Amniotic epithelial cell (primary cell): Measurements from ENCODE around the gene CDC42EP1.
"Not testable (repeated sequence)": the region's sequence is repeated elsewhere in the genome, so short reads cannot be mapped to it uniquely, and the experiment has no call there.

Experiments used
- DNase-seq: peaks from one replicate; pipeline ENCODE4 v3.0.0-alpha.2; 2010; ENCODE audit warnings: low read depth

Gene CDC42EP1

DNA sequence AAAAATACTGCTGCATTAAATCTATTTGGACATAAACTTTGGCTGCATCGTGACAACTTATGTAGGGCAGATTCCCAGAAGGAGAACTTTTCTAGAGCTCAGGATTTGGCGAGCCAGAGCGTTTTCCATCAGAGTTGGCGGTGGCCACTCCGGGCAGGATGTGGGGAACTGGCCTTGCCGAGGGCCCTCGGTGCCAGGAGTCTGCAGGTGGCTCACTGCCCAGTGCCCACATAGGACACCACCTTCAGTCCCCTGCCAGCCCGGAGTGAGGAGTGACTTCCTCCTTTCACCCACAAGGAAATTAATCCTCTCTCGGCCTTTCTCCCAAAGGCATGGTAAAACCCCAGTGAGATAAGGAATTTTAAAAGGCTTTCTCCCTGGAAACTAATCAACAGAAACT is 21.2 kb downstream of the CDC42EP1 start:
- no peak for DNase-seq

DNA sequence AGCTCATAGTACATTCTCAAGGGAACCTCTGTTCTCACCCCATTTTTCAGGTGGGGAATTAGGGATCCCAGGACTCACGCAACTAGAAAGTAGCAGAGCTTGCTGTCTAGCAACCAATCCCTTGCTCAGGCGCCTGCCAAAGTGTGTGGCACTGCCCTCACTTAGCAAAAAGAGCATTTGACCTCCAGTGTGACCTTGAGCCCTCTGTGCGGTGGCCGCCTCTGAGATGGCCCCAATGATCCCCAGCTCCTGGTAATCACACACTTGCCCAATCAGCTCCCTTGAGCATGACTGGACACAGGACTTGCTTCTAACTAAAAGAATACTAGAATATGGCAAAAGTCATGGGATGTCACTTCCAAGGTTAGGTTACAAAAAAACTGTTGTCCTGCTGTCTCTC is 22.2 kb downstream of the CDC42EP1 start:
- no peak for DNase-seq

DNA sequence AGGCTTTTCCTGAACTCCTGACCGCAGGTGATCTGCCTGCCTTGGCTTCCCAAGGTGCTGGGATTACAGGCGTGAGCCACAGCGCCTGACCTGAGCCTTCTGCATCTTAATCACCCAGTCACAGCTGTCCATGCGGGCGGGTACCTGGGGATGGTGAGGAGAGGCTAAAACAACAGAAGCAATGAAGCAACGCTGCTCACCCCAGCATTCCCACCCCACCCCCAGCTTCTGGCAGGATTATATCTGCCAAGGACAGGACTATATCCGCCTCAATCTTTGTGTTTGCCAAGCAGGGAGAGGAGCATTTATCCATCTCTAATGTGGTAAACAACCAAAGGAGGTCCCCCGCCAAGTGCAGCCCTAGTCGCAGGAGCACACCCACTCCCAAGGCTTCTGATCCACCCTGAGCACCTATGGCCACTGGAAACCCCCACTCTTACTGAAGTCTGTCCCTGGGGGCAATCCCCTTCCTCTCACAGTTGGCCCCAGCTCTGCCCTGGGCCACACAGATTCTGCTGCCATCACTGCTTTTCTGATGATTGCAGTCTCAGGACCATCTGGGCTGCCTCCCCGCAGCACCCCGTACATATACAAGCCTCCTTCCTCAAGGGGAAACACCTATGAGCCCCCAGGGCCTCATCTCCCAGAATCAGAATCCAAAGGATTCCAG is 28.4 kb downstream of the CDC42EP1 start:
- peak; percentile 37 for DNase-seq

DNA sequence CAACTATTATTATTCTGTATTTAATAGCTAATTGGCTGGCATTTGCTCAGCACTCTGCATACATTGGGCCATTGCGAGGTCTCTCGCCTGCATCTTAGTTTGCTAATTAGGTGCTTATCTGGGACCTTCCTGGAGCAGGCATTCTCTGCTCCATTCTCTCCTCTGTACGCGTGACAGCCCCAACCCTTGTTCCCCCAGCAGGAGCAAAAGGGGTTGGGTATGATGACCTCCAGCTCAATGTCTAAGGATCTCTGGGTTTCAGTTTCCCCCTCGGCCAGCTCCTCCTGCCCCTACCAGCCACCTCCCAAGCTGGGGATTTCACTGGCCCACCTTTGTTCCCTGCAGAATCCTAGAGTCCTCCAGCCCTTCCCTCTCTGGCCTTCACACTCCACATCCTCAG is 29.4 kb downstream of the CDC42EP1 start:
- no peak for DNase-seq

DNA sequence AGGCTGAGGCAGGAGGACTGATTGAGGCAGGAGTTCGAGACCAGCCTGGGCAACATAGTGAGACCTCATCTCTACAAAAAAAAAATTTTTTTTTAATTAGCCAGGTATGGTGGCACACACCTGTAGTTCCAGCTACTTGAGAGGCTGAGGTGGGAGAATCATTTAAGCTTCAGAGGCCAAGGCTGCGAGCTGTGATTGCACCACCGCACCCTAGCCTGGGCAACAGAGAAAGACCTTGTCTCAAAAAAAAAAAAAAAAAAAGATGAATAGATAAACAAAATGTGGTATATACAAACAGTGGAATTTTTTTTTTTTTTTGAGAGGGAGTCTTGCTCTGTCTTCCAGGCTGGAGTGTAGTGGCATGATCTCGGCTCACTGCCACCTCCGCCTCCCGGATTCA is 30.8 kb downstream of the CDC42EP1 start:
- not testable (repeated sequence) for DNase-seq

DNA sequence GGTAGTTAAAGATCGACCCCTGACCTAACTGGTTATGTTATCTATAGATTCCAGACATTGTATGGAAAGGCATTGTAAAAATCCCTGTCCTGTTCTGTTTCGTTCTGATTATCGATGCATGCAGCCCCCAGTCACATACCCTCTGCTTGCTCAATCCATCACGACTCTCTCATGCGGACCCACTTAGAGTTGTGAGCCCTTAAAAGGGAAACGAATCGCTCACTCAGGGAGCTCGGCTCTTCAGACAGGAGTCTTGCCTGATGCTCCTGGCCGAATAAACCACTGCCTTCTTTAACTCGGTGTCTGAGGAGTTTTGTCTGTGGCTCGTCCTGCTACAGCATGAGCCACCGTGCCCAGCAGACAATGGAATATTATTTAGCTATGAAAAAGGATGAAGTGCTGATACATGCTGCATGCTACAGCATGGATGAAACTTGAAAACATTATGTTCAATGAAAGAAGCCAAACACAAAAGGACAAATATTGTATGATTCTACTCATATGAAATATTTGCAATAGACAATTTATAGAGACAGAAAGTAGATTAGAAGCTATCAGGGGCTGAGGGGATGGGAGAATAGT is 31.6 kb downstream of the CDC42EP1 start:
- no peak for DNase-seq

DNA sequence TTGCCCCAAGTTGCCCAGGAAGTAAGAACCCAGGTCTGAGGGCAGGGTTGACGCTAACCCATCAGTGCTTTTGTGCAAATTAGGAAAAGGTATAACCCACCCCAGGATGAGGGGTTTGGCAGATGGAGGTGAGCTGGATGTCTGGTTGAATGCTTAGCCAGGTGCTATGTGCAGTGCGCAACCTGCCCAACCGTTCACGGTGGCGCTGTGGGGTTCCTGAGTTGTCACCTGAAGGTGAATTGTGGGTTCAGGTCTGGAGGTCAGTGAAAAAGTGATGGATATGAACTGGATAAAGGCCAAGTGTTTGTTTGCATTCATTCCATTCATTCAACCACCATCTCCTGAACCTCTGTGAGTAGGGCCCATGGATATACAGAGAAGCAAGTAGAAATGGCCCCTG is 34.0 kb downstream of the CDC42EP1 start:
- DNase-seq = no peak

DNA sequence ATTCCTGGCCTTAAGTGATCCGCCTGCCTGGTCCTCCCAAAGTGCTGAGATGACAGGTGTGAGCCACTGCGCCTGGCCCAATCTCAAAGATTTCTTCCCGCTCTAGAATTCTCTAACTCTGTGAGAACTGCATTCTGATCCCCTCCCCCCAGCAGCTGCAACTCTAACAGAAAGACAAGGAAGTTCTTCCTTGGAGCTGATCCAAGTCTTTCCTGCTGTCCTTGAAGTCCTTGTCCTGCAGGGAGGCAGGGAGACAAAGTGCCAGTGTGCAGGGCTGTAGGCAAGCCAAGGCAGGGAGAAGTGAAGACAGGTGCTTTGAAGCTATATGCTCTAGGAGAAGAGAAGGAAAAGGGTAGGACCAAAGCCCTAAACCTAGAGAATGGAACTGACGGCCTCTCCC is 38.9 kb downstream of the CDC42EP1 start:
- no peak for DNase-seq

DNA sequence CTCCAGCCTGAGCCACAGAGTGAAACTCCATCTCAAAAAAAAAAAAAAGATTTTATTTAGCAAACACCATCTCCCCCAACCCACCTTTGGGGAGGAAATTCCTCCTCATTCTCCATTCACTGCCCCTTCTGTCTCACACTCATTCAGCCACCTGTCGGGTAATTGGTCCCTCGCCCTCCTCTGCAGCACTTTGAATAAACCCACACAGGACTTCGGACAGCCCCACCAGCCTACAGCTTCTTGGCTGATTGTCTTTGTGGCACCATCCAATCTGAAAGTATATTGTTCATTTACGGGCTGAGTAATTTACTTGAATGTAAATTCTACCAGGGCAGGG is 40.9 kb downstream of the CDC42EP1 start:
- no peak for DNase-seq

DNA sequence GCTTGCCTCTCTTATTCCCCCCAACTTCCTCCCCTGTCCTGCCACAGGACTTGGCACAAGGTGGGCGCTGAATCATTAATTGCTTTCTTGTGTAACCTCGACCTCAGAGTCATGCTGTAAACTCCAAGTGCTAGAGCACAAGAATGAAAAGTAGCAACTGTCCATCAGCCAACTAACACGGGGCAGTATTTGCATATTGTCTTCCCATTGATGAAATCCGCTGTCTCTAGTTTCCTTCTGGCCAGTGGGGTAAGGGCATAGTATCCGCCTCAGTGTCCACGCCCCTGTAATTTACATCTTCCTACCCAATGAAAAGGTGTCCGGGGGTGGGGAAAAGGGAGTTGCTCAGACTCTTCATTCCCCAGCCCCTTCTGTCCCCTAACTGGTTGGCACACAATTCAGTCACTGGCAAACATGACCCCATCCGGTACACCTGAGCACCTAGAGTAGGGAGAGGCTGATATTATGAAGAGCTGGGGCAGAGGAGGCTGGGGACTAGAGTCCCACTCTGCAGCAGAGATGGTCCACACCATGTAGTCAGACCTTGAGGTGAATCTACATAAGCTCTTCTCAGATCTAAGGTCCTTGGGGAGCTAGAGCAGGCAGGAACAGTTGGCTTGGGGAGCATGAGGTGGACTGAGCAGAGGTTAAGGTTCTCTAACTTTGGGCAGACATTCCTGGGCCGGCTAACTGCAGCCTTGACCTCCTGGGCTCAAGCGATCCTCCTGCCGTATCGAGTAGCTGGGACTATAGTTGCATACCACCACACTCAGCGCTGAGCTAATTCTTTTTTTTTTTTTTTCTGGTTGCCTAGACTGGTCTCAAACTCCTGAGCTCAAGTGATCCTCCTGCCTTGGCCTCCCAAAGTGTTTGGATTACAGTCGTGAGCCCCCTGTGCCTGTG is 41.5 kb downstream of the CDC42EP1 start:
- peak; percentile 83 for DNase-seq

DNA sequence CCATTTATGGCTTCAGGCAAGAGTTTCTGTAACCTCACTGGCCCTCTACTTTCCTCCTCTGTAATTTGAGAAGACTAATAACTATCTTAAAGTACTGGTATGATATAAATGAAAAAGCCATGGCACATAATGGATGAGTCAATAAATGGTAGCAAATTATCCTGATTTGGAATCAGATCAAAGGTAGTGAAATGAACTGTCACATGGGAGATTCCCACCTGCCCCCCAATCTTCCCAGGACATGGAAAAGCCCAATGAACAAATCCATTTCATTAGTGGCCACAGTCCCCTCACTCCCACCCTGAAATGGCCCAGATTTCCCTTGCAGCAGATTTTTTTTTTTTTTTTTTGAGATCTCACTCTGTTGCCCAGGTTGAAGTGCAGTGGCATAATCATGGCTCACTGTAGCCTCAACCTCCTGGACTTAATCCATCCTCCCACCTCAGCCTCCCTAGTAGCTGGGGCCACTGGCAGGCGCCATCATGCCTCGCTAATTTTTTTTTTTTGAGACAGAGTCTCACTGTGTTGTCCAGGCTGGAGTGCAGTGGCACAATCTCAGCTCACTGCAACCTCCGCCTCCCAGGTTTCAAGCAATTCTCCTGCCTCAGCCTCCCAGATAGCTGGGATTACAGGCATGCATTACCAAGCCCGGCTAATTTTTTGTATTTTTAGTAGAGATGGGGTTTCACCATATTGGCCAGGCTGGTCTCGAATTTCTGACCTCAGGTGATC is 42.4 kb downstream of the CDC42EP1 start:
- not testable (repeated sequence) for DNase-seq

DNA sequence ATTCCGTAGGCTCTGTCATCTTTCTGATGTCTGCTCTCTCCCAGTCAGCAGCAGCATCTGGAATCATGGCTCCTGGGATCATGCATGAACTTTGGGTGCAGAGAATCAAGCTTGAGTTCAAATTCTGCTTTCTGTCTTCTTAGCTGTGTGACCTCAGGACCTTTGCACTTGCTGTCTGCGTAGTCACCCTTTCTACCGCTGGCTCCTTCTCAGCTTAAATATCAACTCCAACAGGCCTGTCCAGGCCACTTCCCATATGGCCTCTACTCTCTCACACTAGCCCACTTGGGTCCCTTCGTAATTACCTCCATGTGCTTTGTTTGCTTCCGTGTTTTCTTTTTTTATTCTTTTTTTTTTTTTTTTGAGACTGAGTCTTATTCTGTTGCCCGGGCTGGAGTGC is 43.8 kb downstream of the CDC42EP1 start:
- no peak for DNase-seq

DNA sequence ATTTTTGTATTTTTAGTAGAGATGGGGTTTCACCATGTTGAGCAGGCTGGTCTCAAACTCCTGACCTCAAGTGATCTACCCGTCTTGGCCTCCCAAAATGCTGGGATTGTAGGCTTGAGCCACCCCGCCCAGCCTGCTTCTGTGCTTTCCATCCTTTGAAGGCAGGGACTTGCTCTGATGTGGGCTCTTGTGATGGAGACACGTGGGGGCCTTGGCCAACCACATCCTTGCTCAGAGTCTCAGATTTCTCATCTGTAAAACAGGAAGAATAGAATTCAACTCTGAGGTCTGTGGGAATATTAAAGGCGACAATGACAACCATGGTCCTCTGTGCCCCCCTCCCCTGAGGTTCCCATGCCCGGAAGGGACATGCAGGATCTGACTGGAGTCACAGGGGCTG is 44.6 kb downstream of the CDC42EP1 start:
- DNase-seq = no peak

DNA sequence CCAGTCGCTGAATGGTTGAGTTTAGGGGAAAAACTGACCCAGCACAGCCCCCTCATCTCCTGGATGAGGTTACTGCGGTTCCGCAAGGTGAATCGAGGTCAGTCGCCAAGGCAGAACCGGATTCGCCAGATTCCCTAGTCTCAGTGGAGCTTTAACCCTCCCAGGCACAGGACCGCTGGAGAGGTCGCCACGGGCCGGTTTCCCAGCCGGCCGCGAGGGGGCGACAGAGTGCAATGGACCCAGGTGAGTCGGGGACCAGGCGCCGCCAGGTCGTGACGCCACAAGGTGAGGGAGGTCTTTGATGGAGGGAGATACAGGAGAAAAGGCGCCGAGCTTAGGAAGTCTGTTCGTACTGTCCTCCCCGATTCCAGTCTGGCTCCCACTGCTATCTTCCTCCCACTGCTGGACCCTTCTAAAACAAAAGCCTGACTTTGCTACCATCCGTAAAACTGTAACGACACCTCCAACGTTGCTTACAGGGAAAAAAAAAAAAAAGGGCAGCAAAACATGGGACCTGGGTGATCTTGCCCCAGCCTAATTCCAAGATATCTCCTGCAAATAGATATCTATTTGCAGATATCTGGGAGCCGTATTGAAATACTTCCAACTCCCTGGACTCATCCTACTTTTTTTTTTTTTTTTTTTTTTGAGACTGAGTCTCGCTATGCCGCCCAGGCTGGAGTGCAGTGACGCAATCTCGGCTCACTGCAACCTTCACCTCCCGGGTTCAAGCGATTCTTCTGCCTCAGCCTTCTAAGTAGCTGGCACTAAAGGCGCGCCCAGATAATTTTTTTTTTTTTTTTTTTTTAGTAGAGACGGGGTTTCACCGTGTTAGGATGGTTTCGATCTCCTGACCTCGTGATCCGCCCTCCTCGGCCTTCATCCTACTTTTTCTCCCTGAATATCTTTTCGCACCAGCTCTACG is 47.0 kb downstream of the CDC42EP1 start:
- peak; percentile 49 for DNase-seq

DNA sequence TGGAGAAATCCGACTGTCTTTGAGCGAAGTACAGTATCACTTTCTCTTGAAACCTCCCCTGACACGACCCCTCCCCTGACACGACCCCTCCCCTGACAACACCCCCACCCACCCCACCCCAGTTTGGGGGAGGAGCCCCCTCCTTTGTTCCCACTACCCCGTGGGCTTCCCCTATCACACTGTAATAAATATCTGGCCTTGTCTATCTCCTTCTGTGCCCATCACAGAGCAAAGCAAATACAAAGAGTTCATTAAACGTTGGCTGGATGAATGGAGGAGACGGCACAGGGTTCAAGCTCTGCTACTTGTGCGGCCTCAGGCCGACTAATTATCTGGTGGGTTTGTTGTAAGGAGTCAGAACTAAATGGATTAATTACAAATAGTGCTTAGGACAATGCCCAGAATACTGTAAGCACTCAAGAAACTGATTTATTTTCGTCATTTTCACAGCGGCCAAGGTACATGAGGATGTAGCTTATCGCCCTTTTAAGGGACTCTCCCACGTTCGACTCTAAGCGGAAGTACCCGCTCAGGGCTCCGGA is 47.7 kb downstream of the CDC42EP1 start:
- DNase-seq = no peak

DNA sequence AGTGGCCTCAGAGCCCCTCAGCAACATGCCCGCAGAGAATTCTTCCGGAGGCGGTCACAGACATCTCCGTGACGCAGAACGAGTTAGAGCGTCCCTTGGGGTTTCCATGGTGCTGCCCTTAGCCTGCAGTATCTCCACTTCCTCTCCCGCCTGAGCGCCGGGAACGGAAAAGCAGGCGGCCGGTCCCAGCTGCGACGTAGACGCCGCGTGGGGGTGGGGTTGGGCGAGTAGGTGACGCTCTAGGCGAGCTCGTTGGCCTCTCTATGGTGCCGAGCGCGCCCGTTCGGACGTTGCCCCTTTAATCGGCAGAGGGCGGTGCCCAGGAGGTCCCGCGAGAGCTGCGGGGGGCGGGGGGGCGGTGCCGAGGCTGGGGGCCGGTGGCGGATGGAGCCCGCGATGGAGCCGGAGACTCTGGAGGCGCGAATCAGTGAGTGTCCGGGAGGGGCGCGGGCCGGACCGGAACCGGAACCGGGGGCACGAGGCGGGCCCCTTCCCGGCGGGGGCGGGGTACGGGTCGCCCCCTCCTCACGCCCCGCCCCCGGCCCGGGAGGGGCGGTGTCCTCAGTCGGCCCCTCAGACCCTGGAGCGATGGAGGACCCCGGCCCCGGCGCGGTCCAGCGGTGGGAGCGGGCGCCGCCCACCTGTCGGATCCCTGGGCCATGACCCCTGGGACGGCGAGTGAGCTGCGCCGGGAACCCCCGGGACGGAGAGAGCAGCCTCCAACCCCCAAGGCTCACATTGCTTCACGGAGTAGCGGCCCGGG is 48.4 kb downstream of the CDC42EP1 start, which contains the start of gene GGA1:
Gene GGA1, plus strand, starts transcription at position 358 of the 763 bp plus-strand sequence. Its CDS starts 27 bp downstream, at position 385.
- DNase-seq = peak; percentile 98

DNA sequence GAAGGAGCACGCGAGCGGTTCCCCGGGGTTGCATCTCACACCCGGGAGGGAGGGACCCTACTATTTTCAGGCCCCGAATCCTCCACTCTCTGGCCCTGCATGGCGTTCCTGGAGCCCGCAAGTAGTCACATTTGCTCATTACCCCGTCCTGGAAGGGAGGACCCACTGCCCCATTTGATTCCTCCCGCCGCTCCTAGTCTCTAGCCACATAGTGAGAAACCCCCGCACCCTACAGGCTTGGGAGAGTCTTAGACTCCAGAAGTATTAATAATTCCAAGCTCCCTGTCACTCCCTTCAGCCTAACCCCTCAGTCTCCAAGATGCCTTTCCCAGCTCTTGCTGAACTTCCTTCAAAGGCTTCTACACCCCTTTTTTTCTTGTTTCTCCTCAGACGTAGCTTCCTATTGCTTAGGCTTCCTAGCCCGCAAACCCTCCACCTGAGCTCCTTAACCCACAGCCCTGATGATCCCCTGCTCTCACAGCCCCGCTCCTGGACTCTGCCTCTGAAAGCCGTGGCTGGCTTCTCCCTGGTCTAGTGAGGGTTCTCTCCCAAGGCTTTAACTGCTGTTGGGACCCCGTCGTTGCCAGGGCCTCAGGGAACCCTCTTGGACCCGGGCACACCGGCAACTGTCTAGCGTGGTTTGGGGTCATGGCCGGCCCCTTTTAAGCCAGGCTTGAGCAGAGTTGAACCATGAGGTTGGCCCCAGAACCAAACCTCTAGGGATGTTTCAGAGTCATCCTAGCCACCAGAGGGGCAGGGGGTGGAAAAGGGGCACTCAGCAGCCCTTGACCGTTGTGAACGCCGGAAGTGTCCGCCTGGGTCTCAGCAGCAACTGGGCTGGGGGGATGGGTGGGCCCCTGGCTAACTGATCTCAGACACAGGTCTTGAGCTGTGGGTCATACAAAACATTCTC is 49.2 kb downstream of the CDC42EP1 start:
- peak; percentile 19 for DNase-seq

DNA sequence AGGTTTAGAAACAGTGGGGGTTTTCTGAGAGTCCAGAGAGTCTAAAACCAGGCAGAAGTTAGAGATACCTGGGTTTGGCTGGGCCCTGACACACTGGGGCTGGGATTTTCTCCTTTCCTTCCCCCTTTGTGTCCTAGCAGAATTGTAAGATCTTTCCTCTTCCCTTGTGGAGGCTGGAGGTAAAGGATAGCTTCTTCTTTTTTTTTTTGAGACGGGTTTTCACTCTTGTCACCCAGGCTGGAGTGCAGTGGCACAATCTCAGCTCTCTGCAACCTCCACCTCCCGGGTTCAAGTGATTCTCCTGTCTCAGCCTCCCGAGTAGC is 49.8 kb downstream of the CDC42EP1 start:
- DNase-seq = not testable (repeated sequence)

DNA sequence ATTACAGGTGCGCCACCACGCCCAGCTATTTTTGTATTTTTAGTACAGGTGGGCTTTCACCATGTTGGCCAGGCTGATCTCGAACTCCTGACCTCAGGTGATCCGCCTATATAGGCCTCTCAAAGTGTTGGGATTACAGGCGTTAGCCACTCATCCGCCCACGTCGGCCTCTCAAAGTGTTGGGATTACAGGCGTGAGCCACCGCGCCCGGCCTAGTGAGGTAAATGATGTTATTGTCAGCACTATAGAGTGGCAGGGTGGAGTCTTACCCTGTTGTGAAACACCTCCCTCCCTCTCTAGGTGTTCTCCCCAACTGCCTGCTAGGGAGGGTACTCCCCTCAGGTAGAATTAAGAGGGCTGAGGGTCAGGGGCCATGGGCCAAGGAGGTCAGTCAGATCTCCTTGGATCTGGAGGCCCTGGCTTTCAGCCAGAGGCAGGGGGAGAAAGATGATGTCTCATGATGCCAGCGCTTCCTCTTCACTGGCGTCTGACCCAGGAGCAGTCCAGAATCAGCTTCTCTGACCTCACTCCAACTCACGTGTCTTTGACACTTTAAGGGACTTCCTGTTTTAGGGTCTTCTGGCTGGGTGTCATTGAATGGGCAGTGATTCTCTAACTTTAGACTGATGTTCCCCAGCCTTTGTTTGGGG is 50.3 kb downstream of the CDC42EP1 start:
- DNase-seq = no peak
